ENCODE measurements around the gene E2F6.
A peak's percentile ranks its signal among the peaks of the same experiment; 100 is the strongest.

Gene E2F6

DNA sequence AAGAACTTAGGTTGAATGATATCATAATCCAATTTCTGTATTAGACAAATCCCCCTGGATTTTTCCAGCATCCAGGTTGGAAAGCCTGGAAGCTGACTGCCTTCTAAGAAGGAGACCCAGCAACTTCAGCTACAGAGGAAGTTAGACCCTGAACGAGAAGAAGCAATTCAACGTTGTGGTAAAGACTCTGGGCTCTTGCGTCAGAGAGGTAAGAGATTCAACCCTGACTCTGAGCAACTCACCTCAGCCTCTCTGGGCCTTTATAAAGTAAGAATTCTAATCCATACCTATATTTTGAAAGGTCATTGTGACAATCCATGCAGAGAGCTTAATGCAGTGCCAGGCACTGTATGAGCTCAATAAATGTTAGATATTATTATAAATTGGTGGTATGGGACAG lies 9.7 kb downstream of the E2F6 start:
- no peak for DNase-seq (ENCODE audit: low spot score)

- no peak for DNase-seq (ENCODE audit: low spot score)
Measured at GRCh38 chr2:11454824-11455223, 11.1 kb downstream of the E2F6 start.

DNA sequence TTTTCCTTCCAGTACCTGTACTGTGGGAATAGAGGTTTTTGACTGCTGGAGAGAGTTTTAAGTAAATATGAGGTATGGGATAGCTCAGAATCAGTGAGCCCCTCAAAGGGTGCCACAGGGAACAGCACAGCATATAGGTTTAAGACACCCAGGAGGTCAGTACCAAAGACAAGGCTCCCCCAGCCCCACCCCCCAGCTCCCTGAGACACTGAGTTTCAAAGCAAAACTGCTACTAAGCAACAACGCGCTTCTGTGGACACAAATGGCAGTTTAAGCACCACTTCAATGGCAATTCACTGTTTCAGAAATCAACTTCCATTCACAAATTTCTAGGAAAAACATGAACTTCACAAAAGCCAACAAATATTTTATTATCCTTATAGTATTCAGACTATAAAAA lies 15.2 kb downstream of the E2F6 start:
- DNase-seq (ENCODE audit: low spot score), result no peak

GRCh38 chr2:11446733-11447248 lies 19.2 kb downstream of the E2F6 start:
- no peak for DNase-seq (ENCODE audit: low spot score)

GRCh38 chr2:11444737-11445136 lies 21.2 kb downstream of the E2F6 start:
- no peak for DNase-seq (ENCODE audit: low spot score)

- no peak for DNase-seq (ENCODE audit: low spot score)
Measured at GRCh38 chr2:11438555-11439080, 27.3 kb downstream of the E2F6 start.

DNA sequence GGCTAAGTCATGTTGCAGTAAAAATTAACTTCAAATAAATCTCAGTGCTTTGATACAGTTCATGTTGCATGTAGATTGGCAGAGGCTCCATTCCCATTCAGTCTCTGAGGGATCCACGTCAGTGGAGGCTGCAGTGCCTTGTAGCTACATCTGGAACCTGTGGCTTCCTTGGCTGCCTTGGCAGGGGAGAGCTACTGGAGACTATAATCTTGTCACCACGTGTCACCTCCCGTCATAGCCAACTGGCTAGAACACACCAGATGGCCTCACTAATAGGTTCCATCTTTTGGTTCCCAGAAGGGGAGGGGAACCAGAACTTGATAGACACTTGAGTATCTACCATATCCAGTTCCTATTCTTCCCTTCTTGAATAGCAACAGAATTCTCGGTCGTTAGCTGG lies 28.4 kb downstream of the E2F6 start:
- no peak for DNase-seq (ENCODE audit: low spot score)

- DNase-seq (ENCODE audit: low spot score), result no peak
Measured at GRCh38 chr2:11435036-11435435, 30.9 kb downstream of the E2F6 start.

GRCh38 chr2:11434443-11434842 lies 31.5 kb downstream of the E2F6 start:
- DNase-seq (ENCODE audit: low spot score), result no peak

GRCh38 chr2:11433822-11434221 lies 32.1 kb downstream of the E2F6 start:
- no peak for DNase-seq (ENCODE audit: low spot score)

DNA sequence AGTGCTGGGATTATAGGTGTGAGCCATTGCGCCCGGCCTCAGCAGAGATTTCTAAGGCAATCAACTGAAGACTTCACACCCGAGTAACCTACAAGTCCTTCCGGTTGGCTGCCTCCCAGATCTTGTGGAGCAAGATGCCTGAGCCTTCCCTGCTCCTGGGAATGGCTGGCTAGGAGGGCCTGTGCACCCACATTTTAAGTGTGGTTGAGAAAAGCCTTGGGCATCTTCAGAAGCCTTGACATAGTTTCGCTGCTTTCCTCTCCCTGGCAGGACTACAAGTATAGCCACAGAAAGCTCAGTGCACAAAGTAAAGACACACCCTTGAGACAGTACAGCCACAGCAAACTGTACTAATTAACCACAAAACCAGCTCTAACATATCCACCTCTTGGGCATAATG lies 35.2 kb downstream of the E2F6 start:
- no peak for DNase-seq (ENCODE audit: low spot score)

- no peak for DNase-seq (ENCODE audit: low spot score)
Measured at GRCh38 chr2:11427224-11427623, 38.7 kb downstream of the E2F6 start.

- no peak for DNase-seq (ENCODE audit: low spot score)
Measured at GRCh38 chr2:11422901-11423435, 43.0 kb downstream of the E2F6 start.

- DNase-seq (ENCODE audit: low spot score), result no peak
Measured at GRCh38 chr2:11422491-11422865, 43.5 kb downstream of the E2F6 start.

DNA sequence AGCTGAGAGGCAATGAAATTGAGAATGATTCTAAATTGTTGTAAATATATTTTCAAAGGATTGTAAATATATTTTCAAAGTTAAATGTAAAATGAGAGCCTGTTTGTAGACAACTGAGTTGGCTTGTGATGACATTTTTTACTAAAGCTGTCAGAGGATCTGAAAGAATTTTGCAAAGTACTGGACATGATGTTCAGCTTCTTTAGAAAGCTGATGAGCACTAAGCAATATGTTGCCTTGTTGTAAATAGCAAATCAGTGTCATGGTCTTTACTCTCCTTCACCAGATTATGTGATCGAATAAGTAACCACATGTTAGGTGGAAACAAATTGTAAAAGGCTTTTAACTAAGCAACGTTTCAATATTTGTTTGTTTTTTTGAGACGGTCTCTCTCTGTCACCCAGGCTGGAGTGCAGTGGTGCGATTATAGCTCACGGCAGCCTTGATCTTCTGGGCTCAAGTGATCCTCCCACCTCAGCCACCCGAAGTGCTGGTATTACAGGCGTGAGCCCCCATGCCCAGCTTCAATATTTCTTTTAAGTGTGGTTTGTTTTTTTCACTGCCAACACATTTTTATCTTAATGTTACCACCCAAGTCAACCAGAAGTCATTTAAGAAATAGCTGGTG lies 44.0 kb downstream of the E2F6 start:
- DNase-seq (ENCODE audit: low spot score), result no peak

DNA sequence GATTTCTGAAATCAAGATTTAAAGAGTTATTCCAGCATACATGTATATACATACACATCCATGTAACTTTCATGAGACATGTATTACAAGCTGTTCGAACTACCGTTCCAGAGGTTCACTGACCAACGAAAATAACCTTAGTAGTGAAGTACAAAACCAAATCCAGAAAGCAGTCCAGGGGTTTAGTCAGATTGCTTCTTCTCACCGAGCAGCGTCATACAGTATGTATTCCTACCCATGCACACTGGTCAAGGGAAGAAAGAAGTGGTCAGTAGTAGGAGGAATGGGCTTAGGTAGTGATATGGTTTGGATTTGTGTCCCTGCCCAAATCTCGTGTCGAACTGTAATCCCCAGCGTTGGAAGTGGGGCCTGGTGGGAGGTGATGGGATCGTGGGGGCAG lies 45.3 kb downstream of the E2F6 start:
- no peak for DNase-seq (ENCODE audit: low spot score)

DNA sequence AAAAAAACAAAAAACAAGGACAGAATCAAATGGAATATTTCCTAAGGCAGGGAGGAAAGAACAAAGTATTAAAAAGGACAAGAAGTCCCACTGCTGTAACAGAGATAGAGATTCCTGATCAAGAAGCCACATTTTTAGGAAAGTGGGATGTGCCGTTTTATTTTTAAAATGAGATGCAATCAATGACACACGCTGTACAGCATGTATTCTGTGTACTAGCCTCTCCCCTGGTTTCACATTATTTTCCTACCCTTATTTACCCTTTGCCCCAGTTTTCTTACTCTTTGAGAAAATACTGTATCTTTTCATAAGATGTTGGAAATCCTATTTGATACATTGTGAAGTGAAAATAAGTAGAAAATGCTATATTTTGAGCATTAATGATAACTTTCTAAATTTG lies 45.8 kb downstream of the E2F6 start:
- DNase-seq (ENCODE audit: low spot score), result no peak

DNA sequence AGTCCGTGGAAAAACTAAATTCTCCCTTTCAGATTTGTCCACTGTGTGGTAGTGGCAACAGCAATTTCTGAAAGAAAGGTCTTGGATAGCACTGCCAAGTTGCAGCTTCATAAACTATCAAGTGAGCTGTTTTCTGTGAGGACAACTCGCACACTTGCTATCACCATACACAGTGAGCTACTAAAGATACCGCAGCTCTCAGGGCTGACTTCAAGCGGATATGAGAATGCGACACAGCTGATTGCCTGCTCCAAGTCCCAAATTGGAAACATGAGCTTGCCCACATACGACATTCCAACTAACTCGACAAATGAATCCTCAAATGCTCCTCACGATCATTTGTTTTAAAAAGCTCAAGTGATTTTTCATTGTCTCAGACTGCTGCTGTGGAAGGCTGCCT lies 46.2 kb downstream of the E2F6 start:
- no peak for DNase-seq (ENCODE audit: low spot score)

GRCh38 chr2:11417946-11418585 lies 47.9 kb downstream of the E2F6 start:
- DNase-seq (ENCODE audit: low spot score), result peak; percentile 67

DNA sequence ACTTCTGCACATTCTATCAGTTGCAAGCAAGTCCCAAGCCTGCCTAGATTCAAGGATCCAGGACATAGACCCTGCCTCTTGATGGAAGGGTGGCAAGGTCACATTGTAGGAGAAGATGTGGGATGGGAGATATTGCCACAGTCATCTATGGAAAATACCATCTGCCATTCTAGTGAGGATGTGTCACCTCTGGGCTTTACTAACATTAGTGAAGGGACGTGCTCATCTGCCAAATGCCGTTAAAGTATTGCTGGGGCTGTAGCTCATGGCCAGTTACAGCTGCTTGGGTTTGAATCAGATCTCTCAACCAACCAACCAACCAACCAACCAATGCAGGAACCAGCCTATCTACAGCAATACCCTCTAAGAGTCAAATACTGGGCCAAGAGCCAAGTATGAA lies 49.0 kb downstream of the E2F6 start:
- no peak for DNase-seq (ENCODE audit: low spot score)

GRCh38 chr2:11416186-11416585 lies 49.8 kb downstream of the E2F6 start:
- no peak for DNase-seq (ENCODE audit: low spot score)

- DNase-seq (ENCODE audit: low spot score), result no peak
Measured at GRCh38 chr2:11414372-11415124, 51.4 kb downstream of the E2F6 start.

DNA sequence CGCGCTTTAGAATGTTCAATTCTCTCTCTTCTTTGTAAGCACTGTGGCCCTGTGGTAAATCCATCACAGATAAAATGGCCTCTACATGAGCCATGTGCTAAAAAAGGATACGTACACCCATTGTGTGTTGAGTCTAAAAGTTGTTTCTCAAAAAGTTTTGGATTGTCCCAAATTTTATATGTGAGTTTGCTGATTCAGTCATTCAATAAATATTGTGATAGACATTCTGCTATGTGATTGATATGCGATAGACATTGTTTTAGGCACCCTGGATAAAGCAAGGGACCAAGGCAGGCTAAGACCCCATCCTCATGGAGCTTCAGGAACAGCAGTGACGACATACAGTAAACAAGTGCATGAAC lies 53.5 kb downstream of the E2F6 start:
- DNase-seq (ENCODE audit: low spot score), result no peak
